GM18858 (cell line): ENCODE results near the gene ERGIC2.
"Not testable (repeated sequence)": the region's sequence is repeated elsewhere in the genome, so short reads cannot be mapped to it uniquely, and the experiment has no call there.

Experiments used
- ATAC-seq: cut with Tn5 transposase; IDR thresholded peaks from one replicate; pipeline ENCODE4 v1.9.1; 2021; ENCODE audit not compliant: unreplicated experiment

ERGIC2 gene

DNA sequence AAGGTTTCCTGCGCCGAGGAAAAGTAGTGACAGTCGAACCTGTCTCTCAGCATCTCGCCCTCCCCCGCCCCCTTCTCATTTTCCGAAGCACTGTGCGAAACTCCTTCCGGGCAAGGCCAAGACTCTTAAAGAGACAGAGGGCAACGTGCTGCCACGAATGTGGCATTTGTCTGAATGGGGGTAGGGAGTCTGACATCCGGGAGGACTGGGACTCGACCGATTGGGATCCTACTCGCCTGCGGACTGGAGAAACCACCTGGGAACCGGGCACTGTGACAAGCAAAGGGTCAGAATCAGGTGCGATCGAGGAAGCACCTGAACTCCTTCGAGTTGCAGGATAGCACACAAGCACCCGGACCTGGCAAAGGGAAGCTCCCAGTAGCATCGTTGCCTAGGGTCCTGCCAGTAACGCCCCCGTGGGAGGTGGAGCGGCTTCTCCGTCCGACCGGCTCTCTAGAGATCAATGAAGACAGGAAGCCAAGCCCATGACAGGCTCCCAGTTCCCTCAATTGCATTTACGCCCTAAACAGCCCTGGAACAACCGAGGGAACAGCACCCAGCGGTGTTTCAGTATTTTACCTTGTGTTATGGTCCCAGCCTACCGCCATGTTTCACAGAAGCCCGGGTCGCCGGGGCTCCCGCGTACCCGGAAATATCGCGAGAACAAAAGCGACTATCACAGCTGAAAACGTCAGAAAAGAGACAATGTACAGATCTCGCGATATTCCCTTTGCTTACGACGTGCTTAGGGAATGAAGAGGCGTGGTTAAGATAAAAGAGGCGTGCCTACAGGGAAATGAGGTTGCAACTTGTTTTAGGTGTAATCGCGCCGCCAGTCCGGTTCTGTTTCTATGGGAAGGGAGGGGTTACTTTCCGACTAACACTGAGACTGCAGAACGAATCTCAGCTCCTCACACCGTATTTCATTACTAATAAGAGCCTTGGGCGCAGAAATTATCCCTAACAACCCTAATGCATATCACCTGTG, at the start of gene ERGIC2:
Gene ERGIC2 (minus strand): TSS at position 637 of the 988 bp plus-strand sequence. CDS start 9,539 bp downstream, outside the sequence.
- ATAC-seq = peak; percentile 99

DNA sequence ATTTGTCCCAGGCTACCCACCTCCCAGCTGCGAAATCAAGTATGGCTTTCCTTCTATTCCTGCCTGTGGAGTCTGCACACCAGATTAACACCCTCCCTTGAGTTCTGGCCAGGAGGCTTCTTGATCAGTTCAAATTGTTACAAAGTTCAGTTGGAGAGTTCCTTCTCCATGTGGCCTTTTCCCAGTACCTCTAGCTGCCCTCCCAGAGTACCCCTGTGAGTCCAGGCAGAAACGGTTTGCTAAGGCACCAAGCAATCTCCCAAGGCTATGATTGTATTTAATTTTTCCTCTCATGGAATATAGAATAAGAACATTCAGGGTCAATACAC, 49.7 kb upstream of the ERGIC2 start:
- ATAC-seq = no peak

- ATAC-seq = no peak
Measured at GRCh38 chr12:29429999-29430715, 49.2 kb upstream of the ERGIC2 start.

GRCh38 chr12:29428633-29429032, 47.7 kb upstream of the ERGIC2 start:
- peak; percentile 64 for ATAC-seq

DNA sequence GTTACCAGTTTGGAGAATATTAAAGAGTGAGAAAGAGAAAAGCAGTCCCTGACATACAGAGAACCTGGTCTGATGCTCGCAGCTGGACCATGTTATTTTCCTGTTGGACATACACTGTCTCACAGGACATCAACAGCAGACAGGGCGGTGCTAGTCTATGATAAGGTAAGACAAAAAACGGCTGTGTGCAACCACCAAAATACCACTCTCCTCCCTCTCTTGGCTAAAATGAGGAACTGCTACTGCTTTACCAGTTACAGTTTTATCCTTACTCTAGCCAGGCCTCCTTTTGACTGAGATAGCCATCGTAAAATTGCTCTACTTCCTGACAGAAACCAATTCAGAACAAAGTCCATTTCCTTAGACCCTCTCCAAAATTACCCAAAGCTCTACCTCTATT, 47.0 kb upstream of the ERGIC2 start:
- peak; percentile 94 for ATAC-seq

DNA sequence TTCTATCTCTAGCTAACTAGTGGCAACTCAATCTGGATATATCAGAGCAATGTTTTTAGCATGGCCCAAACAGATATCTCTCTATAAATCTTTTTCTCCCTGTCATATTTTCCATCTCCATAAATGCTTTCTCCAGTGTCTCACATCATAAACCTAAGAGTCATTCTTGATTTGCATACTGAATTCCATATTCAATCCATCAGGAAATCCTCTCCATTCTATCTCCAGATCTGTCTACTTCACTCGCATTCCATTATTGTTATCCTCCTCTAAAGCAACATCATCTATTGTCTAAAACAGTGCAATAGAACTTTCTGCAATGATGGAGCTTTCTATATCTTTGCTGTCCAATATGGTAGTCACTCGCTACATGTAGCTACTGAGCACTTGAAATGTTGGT, 45.5 kb upstream of the ERGIC2 start:
- no peak for ATAC-seq

DNA sequence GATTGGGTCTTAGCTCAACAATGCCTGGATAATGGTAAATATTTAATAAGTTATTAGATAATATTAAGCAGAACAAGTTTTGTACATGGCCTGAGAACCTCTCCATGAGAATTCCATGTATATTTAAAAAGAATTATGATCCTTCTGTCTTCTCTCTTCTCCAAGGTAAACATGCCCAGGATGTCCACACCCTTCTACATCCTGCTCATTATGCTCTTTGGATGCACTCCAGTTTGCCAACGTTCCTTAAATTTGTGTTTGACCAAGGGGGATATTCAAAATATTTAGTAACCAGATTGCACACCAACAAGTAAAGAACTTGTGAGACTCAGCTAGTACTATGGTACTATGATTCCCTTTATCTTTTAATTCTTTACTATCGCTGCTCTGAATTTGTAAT, 44.8 kb upstream of the ERGIC2 start:
- no peak for ATAC-seq

- no peak for ATAC-seq
Measured at GRCh38 chr12:29416748-29417147, 35.8 kb upstream of the ERGIC2 start.

GRCh38 chr12:29415111-29415510, 34.1 kb upstream of the ERGIC2 start:
- ATAC-seq = no peak

DNA sequence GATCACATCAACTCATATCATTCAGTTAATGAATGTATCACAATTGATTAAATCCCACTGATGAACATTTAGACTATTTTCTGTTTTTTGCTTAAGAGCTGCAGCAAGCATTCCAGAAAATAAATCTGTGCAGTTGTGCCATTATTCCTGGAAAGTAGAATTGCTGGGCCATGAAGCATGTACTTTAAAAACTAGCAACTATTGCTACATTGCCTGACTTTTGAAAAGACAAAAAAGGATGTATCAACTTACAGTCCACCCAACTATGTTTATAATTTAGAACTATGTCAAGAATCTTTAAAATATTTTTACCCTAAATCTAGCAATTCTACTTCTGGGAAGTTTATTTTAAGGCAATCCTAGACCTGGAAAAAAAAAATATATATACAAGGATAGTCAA, 33.4 kb upstream of the ERGIC2 start:
- no peak for ATAC-seq

DNA sequence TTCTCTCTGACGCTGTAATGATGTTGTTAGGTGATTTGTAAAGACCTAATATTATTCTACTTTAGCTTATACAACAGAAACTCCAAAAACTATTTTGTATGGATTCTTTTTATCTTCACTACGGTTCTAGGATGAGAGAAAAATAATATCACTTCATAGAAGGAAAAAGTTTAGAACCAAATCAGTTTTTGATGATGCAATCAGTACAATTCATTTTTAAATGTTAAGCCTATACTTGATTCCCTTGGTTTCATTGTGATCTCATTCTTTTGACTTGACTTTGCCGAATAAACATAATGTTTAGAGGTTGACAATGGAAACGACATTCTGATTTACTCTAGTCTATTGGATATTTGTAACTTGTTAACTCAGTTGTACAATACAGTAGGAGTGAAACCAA, 24.6 kb upstream of the ERGIC2 start:
- no peak for ATAC-seq

DNA sequence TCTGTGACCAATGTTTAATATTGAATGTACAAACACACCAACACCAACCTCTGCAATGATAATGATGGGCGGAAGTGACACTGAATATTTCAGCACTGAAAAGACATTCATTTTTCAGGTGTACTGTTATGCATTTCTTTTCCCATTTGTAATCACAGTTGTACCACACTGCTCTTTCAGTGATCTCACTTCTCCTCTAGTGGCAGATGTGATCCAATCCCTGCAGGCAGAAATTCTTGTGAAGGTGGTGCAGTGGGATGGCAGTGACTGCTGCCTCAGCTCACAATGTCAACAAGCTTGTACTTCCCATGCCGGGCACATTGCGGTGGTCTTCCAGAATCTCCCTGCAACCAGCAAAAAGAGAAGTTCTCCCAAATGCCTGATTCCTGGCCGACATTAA, 23.0 kb upstream of the ERGIC2 start:
- no peak for ATAC-seq

- ATAC-seq = no peak
Measured at GRCh38 chr12:29402437-29402836, 21.5 kb upstream of the ERGIC2 start.

DNA sequence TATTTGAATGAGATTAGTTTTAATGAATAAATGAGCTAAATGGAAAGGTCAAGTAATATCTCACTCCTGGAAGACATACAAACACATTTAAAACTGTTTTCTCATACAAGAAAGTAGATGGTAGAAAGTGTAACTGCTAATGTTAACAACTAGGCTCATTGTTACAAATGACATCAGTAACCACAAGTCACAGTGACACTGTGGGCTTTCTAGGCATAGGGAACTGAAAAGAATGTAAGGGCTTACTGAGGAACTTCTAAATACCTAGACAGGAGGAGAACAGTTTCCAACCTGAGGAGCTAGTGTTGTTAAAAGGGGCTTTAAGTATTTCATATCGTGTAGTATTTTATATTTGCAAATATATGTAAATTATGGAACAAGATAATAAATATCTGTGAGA, 17.5 kb upstream of the ERGIC2 start:
- ATAC-seq = peak; percentile 65

- ATAC-seq = no peak
Measured at GRCh38 chr12:29396774-29397173, 15.8 kb upstream of the ERGIC2 start.

GRCh38 chr12:29395356-29395755, 14.4 kb upstream of the ERGIC2 start:
- ATAC-seq = no peak

DNA sequence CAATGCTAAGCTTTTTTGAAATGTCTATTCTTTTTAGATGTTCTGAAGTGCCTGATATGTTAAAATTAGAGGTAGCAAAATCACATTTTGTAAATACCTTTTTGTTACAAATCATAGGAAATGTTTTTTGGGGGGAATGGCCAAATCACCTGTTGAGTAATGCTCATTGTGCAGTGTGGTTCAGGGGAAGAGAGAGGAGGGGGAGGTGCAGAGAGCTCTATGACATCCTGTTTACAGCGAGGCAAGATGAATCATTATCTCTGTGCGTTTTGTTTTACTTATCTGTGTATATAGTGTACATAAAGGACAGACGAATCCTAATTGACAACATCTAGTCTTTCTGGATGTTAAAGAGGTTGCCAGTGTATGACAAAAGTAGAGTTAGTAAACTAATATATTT, 9.4 kb upstream of the ERGIC2 start:
- not testable (repeated sequence) for ATAC-seq

- no peak for ATAC-seq
Measured at GRCh38 chr12:29389295-29389919, 8.4 kb upstream of the ERGIC2 start.

DNA sequence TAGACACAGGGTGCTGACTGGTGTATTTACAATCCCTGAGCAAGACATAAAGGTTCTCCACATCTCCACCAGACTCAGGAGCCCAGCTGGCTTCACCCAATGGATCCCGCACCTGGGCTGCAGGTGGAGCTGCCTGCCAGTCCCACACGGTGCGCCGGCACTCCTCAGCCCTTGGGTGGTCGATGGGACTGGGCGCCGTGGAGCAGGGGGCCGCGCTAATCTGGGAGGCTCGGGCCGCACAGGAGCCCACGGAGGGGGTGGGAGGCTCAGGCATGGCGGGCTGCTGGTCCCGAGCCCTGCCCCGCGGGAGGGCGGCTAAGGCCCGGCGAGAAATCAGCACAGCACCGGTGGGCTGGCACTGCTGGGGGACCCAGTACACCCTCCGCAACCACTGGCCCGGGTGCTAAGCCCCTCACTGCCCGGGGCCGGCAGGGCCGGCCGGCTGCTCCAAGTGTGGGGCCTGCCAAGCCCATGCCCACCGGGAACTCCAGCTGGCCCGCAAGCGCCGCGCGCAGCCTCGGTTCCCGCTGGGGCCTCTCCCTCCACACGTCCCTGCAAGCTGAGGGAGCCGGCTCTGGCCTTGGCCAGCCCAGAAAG, 5.2 kb upstream of the ERGIC2 start:
- ATAC-seq = not testable (repeated sequence)

DNA sequence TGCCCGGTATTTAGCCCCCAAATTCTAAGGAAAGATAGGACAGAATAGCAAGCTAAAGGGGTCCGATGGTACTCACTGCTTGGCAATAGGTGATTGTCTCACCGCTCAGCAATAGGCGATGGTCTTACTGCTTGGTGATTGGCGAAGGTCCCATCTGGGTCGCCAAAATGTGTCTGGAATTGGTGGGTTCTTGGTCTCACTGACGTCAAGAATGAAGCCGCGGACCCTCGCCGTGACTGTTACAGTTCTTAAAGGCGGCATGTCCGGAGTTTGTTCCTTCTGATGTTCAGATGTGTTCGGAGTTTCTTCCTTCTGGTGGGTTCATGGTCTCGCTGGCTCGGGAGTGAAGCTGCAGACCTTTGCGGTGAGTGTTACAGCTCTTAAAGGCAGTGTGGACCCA, 4.2 kb upstream of the ERGIC2 start:
- not testable (repeated sequence) for ATAC-seq

DNA sequence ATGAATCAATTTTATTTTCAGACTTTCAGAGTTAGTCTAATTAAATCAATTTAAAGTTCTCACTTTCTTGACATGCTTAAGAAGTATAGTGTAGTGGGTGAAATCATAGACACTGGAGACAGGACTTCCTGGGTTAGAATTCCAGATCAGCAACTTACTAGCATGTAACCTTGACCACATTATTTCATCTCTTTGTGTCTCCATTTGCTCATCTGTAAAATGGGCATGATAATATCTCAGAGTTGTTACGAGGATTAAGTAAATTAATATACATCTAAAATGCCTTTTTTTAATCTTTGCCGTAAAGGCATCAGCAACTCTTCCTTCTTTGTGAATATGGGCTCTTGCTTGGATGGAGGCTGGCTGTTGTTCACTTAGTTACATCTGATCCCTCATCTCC, 1.3 kb upstream of the ERGIC2 start:
- no peak for ATAC-seq
